ENCODE data around the gene PRRC2B. TPM values are rescaled to one million over a fixed set of nuclear protein-coding genes. Genes with fewer than 3 reads are reported as not detected.

Gene PRRC2B
- total RNA-seq, 1 donor from 2014 or later, result 103 TPM

DNA sequence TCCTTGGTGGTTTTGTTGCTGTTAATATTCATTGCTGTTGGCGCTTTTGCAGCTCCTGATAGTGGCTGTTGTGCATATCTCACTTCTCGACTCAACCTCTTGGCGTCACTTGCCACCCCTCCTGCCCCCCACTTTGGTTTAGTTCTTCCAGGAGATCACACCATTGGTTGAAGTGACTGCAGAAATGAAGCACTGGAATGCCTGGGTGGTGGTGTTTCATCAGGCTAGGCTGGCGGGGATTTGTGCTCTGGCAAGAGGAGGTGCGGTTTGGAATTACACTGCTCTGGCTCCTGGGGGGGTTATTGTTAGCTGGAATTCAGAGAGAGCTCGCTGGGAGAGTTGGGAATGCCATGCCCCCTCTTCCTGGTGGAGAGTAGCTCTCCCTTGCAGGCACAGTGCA lies 11.5 kb downstream of the PRRC2B start:
- Mint-ChIP-seq H3K27ac (peak overlapping the region; percentile 36), H3K36me3 (ENCODE audit: low read depth) (peaks cover 13% of the 10 kb centered on the region), H3K4me3 (peak overlapping the region; percentile 41), H3K27me3 (ENCODE audit: insufficient read depth) (no peaks in the 10 kb centered on the region), H3K4me1 (ENCODE audit: low read depth) (peaks cover 85% of the 10 kb centered on the region), H3K9me3 (no peaks in the 10 kb centered on the region)
- no peak for DNase-seq (ENCODE audit: low spot score)
- intact Hi-C loops (cut with micrococcal nuclease), result no loop called here

DNA sequence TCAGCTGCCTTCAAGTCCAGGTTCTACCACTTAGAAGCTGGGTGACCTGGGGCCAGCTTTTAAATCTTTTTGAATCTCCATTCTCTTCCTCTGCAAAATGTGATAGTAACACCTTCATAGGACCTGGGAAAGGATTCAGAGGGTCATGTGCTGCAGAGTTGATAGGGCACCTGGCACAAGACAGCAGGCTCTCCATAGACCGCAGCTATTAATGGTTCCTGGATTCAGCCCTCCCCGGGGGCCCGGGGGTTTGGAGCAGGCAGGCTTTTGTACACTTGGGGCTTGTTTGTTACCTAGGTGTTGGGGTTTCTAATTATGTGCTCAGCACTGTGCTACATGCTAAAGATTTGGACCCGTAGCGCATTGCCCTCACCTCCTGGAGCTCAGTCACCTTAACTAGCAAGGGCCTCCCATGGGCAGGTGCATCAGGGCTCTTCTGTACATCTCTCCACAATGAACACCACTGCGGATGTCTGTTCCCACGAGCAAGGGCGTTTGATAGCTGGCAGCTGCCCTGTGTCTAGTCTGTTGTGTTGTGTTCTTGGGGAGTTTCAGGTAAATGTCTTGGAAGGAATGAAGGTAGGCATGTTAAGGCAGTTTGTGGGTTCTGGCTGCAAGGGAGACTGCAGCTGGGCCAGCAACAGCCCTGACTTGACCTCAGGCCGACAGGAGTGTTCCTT lies 12.1 kb downstream of the PRRC2B start:
- Mint-ChIP-seq H3K4me1 (ENCODE audit: low read depth) (peaks cover 84% of the 10 kb centered on the region), H3K27me3 (ENCODE audit: insufficient read depth) (no peaks in the 10 kb centered on the region), H3K36me3 (ENCODE audit: low read depth) (peaks cover 13% of the 10 kb centered on the region), H3K9me3 (no peaks in the 10 kb centered on the region), H3K4me3 (peak overlapping the region; percentile 69), H3K27ac (peak overlapping the region; percentile 61)
- intact Hi-C loops (cut with micrococcal nuclease), result loop anchor here (2.0 kb wide), 1 partner anchor 43 kb away; no protein-coding TSS in a partner anchor
- DNase-seq (ENCODE audit: low spot score), result no peak

DNA sequence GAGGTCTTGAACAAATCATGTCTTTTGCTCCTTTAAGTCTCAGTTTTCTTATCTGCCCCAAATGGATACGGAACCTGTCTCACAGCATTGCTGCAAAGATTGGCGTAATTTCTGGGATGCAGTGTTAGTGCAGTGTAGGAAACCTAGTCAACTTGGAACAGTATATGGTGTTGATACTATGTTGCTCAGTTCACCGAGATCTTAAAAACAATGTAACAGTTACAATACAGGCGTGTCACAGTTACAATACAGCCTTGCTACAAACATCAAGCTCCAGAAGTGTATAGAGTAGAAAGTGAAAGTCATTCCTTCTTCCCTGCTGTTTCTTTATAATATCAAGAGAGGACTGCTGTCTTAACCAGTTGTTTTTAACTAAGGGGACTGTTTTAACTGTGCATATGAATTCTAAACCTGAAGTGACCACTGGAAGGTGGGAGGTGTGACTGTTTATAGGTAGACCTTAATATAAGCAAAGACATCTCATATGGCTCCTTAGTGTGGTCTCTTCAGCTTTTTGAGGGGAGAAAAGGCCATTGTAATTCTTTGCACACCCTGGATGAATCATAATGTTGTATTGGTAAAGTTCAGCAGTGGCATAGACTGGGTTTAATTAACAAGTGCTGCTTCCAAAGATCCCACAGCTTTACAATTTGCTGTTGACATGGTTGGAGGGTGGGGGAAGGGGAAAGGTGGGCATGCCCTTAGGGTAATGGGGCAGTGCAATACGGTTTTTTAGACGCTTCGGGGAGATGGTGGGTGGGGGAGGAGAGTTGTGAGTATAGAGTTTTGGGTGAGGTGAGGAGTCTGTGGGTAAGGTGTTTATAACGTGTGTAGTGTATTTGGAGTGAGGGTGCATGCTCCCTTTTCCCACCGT lies 12.9 kb downstream of the PRRC2B start:
- no peaks in the 10 kb centered on the region for H3K27me3 Mint-ChIP-seq (ENCODE audit: insufficient read depth)
- intact Hi-C loops (cut with micrococcal nuclease), result loop anchor here (1.0 to 2.0 kb wide), 4 partner anchors 11 to 56 kb away; no protein-coding TSS in a partner anchor
- peak overlapping the region; percentile 69 for H3K4me3 Mint-ChIP-seq
- peak overlapping the region; percentile 61 for H3K27ac Mint-ChIP-seq
- peaks cover 80% of the 10 kb centered on the region for H3K4me1 Mint-ChIP-seq (ENCODE audit: low read depth)
- peaks cover 13% of the 10 kb centered on the region for H3K36me3 Mint-ChIP-seq (ENCODE audit: low read depth)
- H3K9me3 Mint-ChIP-seq, result no peaks in the 10 kb centered on the region
- no peak for DNase-seq (ENCODE audit: low spot score)

DNA sequence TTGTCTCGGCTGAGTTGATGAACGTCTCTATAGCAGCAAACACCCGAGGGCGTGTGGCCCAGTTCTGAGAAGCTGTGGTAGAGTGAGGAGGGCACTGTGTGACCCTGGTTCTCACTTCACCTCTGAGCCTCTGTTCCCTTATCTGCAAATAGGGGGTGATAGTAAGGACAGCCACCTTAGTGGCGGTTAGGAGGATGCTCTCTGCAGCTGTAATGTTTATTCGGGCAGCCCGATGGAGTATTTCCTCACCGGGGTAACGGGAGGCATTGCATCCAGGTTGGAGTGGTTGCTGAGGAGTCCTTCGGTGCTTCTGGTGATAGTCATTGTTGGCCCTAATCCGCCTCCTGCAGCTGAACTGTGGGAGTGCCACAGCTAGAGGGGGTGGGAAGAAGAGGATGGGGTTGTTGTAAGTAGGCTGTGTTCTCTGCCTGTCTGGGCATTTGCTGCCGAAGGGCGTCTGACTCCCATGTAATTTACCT lies 13.9 kb downstream of the PRRC2B start:
- peak overlapping the region; percentile 61 for H3K27ac Mint-ChIP-seq
- intact Hi-C loops (cut with micrococcal nuclease), result loop anchor here (1.0 to 2.0 kb wide), 5 partner anchors 11 to 57 kb away; no protein-coding TSS in a partner anchor
- H3K4me1 Mint-ChIP-seq (ENCODE audit: low read depth), result peaks cover 77% of the 10 kb centered on the region
- H3K4me3 Mint-ChIP-seq, result peak overlapping the region; percentile 69
- H3K9me3 Mint-ChIP-seq, result no peaks in the 10 kb centered on the region
- H3K27me3 Mint-ChIP-seq (ENCODE audit: insufficient read depth), result no peaks in the 10 kb centered on the region
- H3K36me3 Mint-ChIP-seq (ENCODE audit: low read depth), result peaks cover 12% of the 10 kb centered on the region
- no peak for DNase-seq (ENCODE audit: low spot score)

DNA sequence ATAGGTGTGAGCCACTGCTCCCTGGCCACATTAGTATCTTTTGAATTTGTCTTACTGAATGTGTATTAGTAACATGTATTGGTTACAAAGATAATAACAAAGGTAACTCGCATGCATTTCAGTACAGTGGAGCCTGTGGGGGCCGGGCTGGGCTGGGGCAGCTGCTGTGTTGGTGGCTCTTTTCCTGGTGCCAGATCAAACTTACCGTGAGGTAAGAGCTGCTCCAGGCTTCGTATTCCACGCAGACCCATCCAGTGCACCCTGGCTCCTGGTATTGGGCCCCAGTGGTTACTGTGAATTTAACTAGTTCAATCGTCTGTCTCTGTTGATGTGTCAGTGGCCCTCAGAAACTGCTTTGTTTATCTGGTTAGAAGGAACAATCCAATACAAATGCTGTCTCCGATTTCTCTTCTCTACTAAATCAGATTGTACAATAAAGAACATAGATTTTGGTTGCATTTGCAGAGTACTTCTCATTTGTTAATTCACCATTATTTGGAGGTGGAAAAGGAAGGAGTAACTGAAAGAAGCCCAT lies 15.6 kb downstream of the PRRC2B start:
- Mint-ChIP-seq H3K4me1 (ENCODE audit: low read depth) (peaks cover 67% of the 10 kb centered on the region), H3K27ac (peak overlapping the region; percentile 80), H3K9me3 (no peaks in the 10 kb centered on the region), H3K4me3 (peak overlapping the region; percentile 75), H3K27me3 (ENCODE audit: insufficient read depth) (no peaks in the 10 kb centered on the region), H3K36me3 (ENCODE audit: low read depth) (peaks cover 16% of the 10 kb centered on the region)
- no peak for DNase-seq (ENCODE audit: low spot score)
- intact Hi-C loops (cut with micrococcal nuclease), result loop anchor here (2.0 kb wide), 1 partner anchor 37 kb away; no protein-coding TSS in a partner anchor

DNA sequence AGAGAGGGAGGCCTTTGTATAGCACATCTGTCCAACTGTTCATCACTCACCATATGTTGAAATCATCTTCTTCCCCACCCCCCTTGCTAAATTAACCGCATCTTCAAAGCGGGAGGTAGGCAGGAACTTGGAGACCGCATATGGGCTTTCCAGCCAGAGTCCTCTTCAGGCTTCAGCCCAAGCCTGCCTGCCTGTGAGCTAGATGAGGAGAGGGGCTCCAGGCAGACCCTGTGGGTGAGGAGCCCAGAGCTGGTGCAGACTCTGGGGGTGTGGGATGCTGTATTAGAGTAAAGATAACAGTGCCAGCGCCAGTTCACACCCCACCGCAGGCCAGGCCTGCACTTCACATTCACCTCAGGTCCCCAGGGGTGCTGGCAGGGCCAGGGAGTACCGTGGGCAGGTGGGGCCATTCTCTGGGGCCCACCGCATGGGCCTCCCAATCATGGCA lies 16.2 kb downstream of the PRRC2B start:
- Mint-ChIP-seq H3K4me3 (peak overlapping the region; percentile 75), H3K27ac (peak overlapping the region; percentile 80), H3K27me3 (ENCODE audit: insufficient read depth) (no peaks in the 10 kb centered on the region), H3K36me3 (ENCODE audit: low read depth) (peaks cover 18% of the 10 kb centered on the region), H3K9me3 (no peaks in the 10 kb centered on the region), H3K4me1 (ENCODE audit: low read depth) (peaks cover 61% of the 10 kb centered on the region)
- intact Hi-C loops (cut with micrococcal nuclease), result no loop called here
- peak; percentile 29 for DNase-seq (ENCODE audit: low spot score)

DNA sequence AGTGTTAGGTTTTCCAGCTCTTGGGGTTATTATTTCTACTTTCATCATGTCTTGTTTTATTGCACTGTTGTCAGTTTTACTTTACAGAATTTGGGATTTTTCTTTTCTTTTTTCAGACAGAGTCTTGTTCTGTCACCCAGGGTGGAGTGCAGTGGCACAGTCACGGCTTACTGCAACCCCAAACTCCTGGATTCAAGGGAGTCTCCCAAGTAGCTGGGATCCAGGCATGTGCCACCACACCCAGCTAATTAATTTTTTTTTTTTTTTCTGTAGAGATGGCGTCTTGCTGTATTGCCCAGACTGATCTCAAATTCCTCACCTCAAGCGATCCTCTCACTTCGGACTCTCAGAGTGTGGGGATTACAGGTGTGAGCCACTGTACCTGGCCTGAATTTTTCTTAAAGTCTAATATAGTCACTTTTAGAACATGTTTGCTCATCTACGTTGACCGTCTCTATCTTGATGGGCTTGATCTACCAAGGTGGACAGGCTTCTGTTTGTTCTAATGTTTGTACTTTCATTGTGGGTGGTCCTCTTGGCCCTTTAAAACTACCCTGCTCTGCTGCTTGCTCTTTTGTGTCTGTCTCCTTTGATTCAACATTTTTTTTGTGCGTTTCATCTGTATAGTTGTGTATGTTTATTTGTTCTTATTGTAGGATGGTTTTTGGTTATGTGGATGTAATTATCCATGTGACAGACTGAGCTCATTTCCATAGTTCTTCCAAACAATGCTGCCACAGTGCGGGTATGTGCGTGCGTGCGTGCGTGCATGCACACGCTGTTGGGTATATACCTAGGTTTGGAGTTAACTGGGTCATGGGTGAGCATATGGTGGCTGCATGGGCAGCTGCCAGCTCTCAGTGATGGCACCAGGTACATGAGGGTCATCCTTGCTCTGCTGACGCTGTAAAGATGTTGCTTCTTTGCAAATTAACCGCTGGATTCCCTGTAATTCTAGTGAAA lies 18.1 kb downstream of the PRRC2B start:
- Mint-ChIP-seq H3K27me3 (ENCODE audit: insufficient read depth) (no peaks in the 10 kb centered on the region), H3K27ac (no peak overlapping the region), H3K4me3 (peak overlapping the region; percentile 1), H3K9me3 (no peaks in the 10 kb centered on the region), H3K4me1 (ENCODE audit: low read depth) (peaks cover 53% of the 10 kb centered on the region), H3K36me3 (ENCODE audit: low read depth) (peaks cover 23% of the 10 kb centered on the region)
- intact Hi-C loops (cut with micrococcal nuclease), result no loop called here
- DNase-seq (ENCODE audit: low spot score), result no peak

DNA sequence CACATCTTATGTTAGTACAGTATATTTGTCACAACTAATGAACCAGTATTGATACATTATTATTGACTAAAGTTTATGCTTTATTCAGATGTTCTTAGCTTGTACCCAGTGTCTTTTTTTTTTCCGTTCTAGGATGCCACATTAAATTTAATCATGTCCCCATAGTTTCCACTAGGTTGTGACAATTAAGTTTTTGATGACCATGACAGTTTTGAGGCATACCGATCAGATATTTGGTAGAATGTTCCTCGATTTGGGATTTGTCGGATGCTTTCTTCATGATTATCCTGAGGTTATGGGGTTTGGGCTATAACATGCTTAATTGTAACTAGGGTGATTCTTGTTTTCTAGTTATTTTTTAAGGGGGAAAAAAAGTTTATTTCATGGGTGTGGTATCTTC lies 22.6 kb downstream of the PRRC2B start:
- H3K4me3 Mint-ChIP-seq, result no peak overlapping the region
- peaks cover 39% of the 10 kb centered on the region for H3K36me3 Mint-ChIP-seq (ENCODE audit: low read depth)
- H3K27ac Mint-ChIP-seq, result no peak overlapping the region
- no peaks in the 10 kb centered on the region for H3K9me3 Mint-ChIP-seq
- intact Hi-C loops (cut with micrococcal nuclease), result no loop called here
- H3K4me1 Mint-ChIP-seq (ENCODE audit: low read depth), result peaks cover 62% of the 10 kb centered on the region
- no peaks in the 10 kb centered on the region for H3K27me3 Mint-ChIP-seq (ENCODE audit: insufficient read depth)
- no peak for DNase-seq (ENCODE audit: low spot score)

DNA sequence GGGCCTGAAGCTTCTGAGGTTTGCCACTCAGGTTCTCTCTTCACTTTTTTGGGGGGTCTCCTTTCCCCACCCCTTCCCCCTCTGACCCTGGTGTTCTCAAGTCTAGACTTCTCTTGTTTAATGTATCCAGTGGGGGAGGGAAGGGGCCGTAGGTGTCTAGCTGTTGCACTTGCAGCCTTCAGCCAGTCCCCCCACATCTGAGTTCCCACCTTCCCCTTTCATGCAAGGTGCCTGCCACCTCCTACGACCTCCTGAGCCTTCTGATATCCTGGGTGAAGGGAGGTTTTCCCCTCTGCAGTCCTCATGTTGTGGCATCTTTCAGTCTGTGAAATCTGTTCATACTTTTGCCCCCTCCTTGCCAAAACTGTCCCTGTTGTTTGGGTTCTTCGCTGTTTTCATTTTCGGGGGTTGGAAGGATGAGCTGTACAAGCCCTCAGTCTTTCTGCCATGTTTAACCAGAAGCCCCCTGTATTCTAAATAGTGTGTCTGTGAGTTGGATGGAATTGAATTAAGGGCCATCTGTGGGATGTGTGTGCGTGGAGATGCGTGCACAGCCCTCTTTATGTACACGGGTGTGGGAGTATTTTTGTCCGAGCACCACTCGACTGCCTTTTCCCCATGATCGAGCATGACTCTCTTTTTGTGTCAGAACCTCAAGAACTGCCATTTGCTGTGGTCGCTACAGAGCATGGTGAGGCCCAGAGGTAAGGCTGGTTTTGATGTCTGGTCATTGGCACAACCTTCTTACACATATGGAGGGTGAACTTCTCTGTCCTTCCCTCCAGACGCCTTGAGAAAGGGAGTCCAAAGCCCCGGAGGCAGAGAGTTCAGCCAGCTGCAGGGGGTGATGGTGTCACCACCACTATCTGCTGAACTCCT lies 23.6 kb downstream of the PRRC2B start:
- no peak for DNase-seq (ENCODE audit: low spot score)
- intact Hi-C loops (cut with micrococcal nuclease), result loop anchor here (1.0 to 2.0 kb wide), 2 partner anchors 10 to 67 kb away; no protein-coding TSS in a partner anchor
- peaks cover 40% of the 10 kb centered on the region for H3K36me3 Mint-ChIP-seq (ENCODE audit: low read depth)
- no peaks in the 10 kb centered on the region for H3K9me3 Mint-ChIP-seq
- peak overlapping the region; percentile 77 for H3K4me3 Mint-ChIP-seq
- no peaks in the 10 kb centered on the region for H3K27me3 Mint-ChIP-seq (ENCODE audit: insufficient read depth)
- peak overlapping the region; percentile 91 for H3K27ac Mint-ChIP-seq
- H3K4me1 Mint-ChIP-seq (ENCODE audit: low read depth), result peaks cover 64% of the 10 kb centered on the region

DNA sequence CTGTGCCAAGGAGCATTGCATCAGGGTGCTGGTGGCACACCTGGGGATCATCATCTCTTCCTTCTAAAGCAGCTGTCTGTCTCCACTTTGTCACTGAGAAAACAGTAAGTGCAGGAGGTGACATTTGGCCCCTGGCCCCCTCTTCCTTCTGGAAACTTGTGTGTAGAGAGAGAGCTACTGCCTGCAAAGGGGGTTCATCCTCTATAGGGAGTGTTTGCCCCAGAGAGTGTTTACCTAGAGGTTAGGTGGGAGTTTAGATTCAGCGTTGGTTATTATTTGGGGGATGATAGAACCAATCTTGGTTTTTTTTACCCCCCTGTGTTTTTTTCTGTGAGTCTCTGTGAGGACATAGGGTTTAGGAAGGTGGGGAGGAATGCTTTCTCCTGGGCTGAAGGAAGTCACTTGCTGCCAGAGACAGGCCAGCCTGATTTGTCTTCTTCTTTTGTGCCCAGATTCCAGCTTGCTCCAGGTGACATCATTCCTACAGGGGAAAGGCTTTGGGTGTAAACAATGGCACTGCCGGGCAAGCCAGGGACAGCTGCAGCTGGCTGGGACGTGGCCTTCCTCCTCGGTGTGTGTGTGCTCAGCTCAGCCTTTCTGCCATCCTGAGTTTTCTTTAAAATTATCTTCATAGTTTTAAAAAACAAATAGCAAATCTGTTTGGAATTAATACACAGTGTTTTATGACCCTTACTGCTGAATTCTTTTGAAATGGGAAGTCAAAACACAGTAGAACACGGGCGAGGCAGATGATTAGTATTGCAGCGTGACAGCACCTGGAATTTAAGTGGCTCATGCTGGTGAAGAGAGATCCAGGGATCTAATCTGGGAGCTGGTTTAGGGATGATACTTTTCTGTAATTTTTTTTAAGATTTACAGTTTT lies 24.5 kb downstream of the PRRC2B start:
- DNase-seq (ENCODE audit: low spot score), result no peak
- H3K36me3 Mint-ChIP-seq (ENCODE audit: low read depth), result peaks cover 45% of the 10 kb centered on the region
- H3K27me3 Mint-ChIP-seq (ENCODE audit: insufficient read depth), result no peaks in the 10 kb centered on the region
- peaks cover 73% of the 10 kb centered on the region for H3K4me1 Mint-ChIP-seq (ENCODE audit: low read depth)
- H3K9me3 Mint-ChIP-seq, result no peaks in the 10 kb centered on the region
- intact Hi-C loops (cut with micrococcal nuclease), result loop anchor here (1.0 to 2.0 kb wide), 3 partner anchors 11 to 68 kb away; no protein-coding TSS in a partner anchor
- peak overlapping the region; percentile 91 for H3K27ac Mint-ChIP-seq
- peak overlapping the region; percentile 77 for H3K4me3 Mint-ChIP-seq

Data from activated T-helper 1 cell treated with anti-CD3 and anti-CD28 coated beads, Interleukin-12 subunit alpha, Interleukin-12 subunit beta, Interleukin-2, Interleukin-4 antibody, amounts not matched to agents 30 ng/mL and 10 ng/mL and 1 ng/mL, durations not matched to agents 14 hours and 24 hours and 36 hours (primary cell).